ENCODE data around the gene ENPP6. TPM values are rescaled to one million over a fixed set of nuclear protein-coding genes. Genes with fewer than 3 reads are reported as not detected.

Gene ENPP6
- total RNA-seq (not detected in 2 replicates), polyA plus RNA-seq (not detected in 2 replicates), polyA minus RNA-seq (not detected in 2 replicates), Bru-seq, nascent RNA (percentile 1 among the genes with signal in this experiment), BruChase-seq, experiment 1, labeled RNA remaining after a 6-hour chase (percentile 1 among the genes with signal in this experiment), BruChase-seq, experiment 2, labeled RNA remaining after a 2-hour chase (percentile 1 among the genes with signal in this experiment)
- not detected in 2 replicates for polyA plus RNA-seq (2011; cell fraction: cytosol; rRNA removed)
- not detected in 2 replicates for polyA plus RNA-seq (2011; cell fraction: nucleus; rRNA removed)
- not detected in 2 replicates for polyA plus RNA-seq (2012)
- polyA minus RNA-seq (2011; cell fraction: cytosol; rRNA and poly(A)+ RNA removed), result not detected
- not detected in 2 replicates for polyA minus RNA-seq (2011; cell fraction: nucleus; rRNA and poly(A)+ RNA removed)
- long read RNA-seq, result 0 reads

DNA sequence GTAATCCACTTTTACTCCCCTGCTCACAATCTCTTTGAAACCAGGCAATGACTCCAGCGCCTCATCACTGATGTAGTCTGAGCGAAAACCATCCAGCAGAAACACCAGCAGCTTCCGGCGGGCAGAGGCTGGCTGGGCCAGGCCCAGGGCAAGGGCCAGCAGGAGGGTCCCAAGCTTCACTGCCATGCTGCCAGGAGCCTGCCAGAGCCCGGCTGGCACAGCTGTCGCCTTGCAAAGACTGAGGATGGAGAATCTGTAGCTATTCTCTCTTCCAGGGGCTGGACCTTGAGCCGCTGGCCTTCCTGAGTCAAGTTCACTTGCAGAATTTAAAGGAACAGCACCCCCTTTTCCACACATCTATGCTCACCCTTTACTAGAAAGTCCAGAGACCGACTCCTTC lies at the start of gene ENPP6:
Gene ENPP6 (minus strand): TSS at position 240 of the 400 bp plus-strand sequence. CDS start 54 bp downstream, at position 186.
- no peaks in the 10 kb centered on the region for H3K79me2 ChIP-seq (ENCODE audit: control insufficient read depth, insufficient read depth, low read length)
- BruUV-seq (replicated peaks), result no TSS peak
- DNase-seq (ENCODE audit: low read depth, low spot score) (no peak), FAIRE-seq (no peak)
- dilution Hi-C loops (cut with MboI; ENCODE audit: extremely low pct_ligation_motif_present, low sequenced_read_pairs) (no loop called here), intact Hi-C loops (cut with micrococcal nuclease) (no loop called here)
- H3K4me3 ChIP-seq (replicated peaks in 1 of 3; ENCODE audit: insufficient read depth in 1 of 3, low read depth in 1 of 3, low read length in 3 of 3), result no peak within 1 kb of the TSS
- TF ChIP-seq, protein P1, sequence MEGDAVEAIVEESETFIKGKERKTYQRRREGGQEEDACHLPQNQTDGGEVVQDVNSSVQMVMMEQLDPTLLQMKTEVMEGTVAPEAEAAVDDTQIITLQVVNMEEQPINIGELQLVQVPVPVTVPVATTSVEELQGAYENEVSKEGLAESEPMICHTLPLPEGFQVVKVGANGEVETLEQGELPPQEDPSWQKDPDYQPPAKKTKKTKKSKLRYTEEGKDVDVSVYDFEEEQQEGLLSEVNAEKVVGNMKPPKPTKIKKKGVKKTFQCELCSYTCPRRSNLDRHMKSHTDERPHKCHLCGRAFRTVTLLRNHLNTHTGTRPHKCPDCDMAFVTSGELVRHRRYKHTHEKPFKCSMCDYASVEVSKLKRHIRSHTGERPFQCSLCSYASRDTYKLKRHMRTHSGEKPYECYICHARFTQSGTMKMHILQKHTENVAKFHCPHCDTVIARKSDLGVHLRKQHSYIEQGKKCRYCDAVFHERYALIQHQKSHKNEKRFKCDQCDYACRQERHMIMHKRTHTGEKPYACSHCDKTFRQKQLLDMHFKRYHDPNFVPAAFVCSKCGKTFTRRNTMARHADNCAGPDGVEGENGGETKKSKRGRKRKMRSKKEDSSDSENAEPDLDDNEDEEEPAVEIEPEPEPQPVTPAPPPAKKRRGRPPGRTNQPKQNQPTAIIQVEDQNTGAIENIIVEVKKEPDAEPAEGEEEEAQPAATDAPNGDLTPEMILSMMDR (IDR thresholded peaks at IDR 0.05; ENCODE audit: extremely low read depth in 1 of 2, insufficient read depth in 1 of 2, low read depth in 1 of 2, low read length in 2 of 2), result no peak
- TF ChIP-seq, protein P2, sequence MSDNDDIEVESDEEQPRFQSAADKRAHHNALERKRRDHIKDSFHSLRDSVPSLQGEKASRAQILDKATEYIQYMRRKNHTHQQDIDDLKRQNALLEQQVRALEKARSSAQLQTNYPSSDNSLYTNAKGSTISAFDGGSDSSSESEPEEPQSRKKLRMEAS (IDR thresholded peaks at IDR 0.05; ENCODE audit: insufficient read depth, insufficient read length), result no peak
- no peak for TF ChIP-seq GATA2 (IDR thresholded peaks at IDR 0.05; ENCODE audit: insufficient read depth, insufficient read length, low read depth, low read length)
- TF ChIP-seq EZH2 (IDR thresholded peaks at IDR 0.05; ENCODE audit: borderline replicate concordance, low read depth, low read length, severe bottlenecking), result no peak
- TF ChIP-seq FOS (IDR thresholded peaks at IDR 0.05; ENCODE audit: borderline replicate concordance, insufficient read depth, low read length), result no peak
- no peak for TF ChIP-seq POLR2A (IDR thresholded peaks at IDR 0.05; ENCODE audit: low read depth, low read length)
- no peak for TF ChIP-seq MYC (IDR thresholded peaks at IDR 0.05; ENCODE audit: low read depth, low read length)
- TF ChIP-seq POLR2AphosphoS5 (IDR thresholded peaks at IDR 0.05; ENCODE audit: insufficient read depth, low read depth, low read length), result no peak
- TF ChIP-seq JUN (IDR thresholded peaks at IDR 0.05; ENCODE audit: borderline replicate concordance, insufficient read depth, insufficient read length, low read depth), result no peak
- ChIA-PET POLR2A (no interaction called here), CTCF (interaction anchor here (0.7 kb wide), 1 partner anchor 14 kb away, joined by 3 read pairs; no protein-coding TSS in a partner anchor)
- no peaks in the 10 kb centered on the region for H3K4me1 ChIP-seq (ENCODE audit: control insufficient read depth, extremely low read depth, insufficient read depth, low read length)
- H4K20me1 ChIP-seq (replicated peaks; ENCODE audit: control insufficient read depth, extremely low read depth, insufficient read depth, low read length), result no peaks in the 10 kb centered on the region
- H3K4me2 ChIP-seq (ENCODE audit: insufficient read depth, low read length), result no peak within 1 kb of the TSS
- H3K9ac ChIP-seq (replicated peaks; ENCODE audit: extremely low read depth, insufficient read depth, low read length), result no peak within 1 kb of the TSS
- no peak within 1 kb of the TSS for H2AFZ ChIP-seq (ENCODE audit: low read depth, low read length)
- H3K9me3 ChIP-seq (replicated peaks; ENCODE audit: control insufficient read depth, insufficient read depth, low read length), result no peaks in the 10 kb centered on the region
- peaks cover 0 to 4% of the 10 kb centered on the region in 2 experiments for H3K27me3 ChIP-seq (ENCODE audit: control insufficient read depth in 2 of 2, insufficient read depth in 2 of 2, low read length in 2 of 2)
- H3K27ac ChIP-seq (ENCODE audit: insufficient read depth, low read depth, low read length), result no peak within 1 kb of the TSS
- no peaks in the 10 kb centered on the region for H3K36me3 ChIP-seq (ENCODE audit: control insufficient read depth in 2 of 2, extremely low read depth in 1 of 2, insufficient read depth in 2 of 2, low read length in 2 of 2)
- no peaks in the 10 kb centered on the region for H3K9me1 ChIP-seq (replicated peaks; ENCODE audit: control insufficient read depth, extremely low read depth, insufficient read depth, low read length)

Measured in endothelial cell of umbilical vein (primary cell).